A673 (cell line): ENCODE results near the gene IFNAR1. TPM values are rescaled to one million over a fixed set of nuclear protein-coding genes. Genes with fewer than 3 reads are reported as not detected.

Source experiments
- BruUV-seq: library from RNA; stranded (reverse); fragments of 400-500 nt; replicated peaks from 2 replicates; lab custom pipeline; 2021; lab: Mats Ljungman, UMichigan
- CTCF ChIA-PET: fragments of 300-600 bp; sonication (Branson Sonifier 250); formaldehyde crosslinking; loops from one replicate; lab custom pipeline; 2022; ENCODE audit warnings: antibody characterized with exemption; lab: Charles Lee
- POLR2A ChIA-PET: fragments of 300-600 bp; sonication (Branson Sonifier 250); formaldehyde crosslinking; loops from one replicate; lab custom pipeline; 2022; ENCODE audit warnings: antibody characterized with exemption; ENCODE audit not compliant: low non-redundant PET; lab: Charles Lee
- DNase-seq: peaks from one replicate; pipeline ENCODE4 v3.0.0-alpha.2; 2015; ENCODE audit warnings: low spot score
- H3K27ac ChIP-seq: fragments of 200-600 bp; sonication (generic); 2 replicates; pipeline ENCODE4 v1.5.1; 2016; ENCODE audit warnings: mixed run types, low read depth, mild to moderate bottlenecking, mixed read lengths, antibody characterized with exemption, low read length; ENCODE audit not compliant: poor library complexity, severe bottlenecking
- H3K27me3 ChIP-seq: fragments of 200-600 bp; sonication (generic); replicated peaks from 2 replicates; pipeline ENCODE4 v1.6.1; 2017; ENCODE audit warnings: mixed run types, low read depth, mild to moderate bottlenecking, mixed read lengths, antibody characterized with exemption, low read length; ENCODE audit not compliant: insufficient read depth, poor library complexity
- H3K36me3 ChIP-seq: fragments of 200-600 bp; sonication (generic); 2 replicates; pipeline ENCODE4 v1.6.1; 2016; ENCODE audit warnings: mixed run types, mild to moderate bottlenecking, mixed read lengths, antibody characterized with exemption, low read length; ENCODE audit not compliant: insufficient read depth, poor library complexity, severe bottlenecking
- H3K4me1 ChIP-seq: fragments of 200-600 bp; sonication (generic); 2 replicates; pipeline ENCODE4 v1.6.1; 2017; ENCODE audit warnings: mixed run types, mild to moderate bottlenecking, mixed read lengths, antibody characterized with exemption, low read length; ENCODE audit not compliant: insufficient read depth, poor library complexity, severe bottlenecking
- H3K4me3 ChIP-seq: fragments of 200-600 bp; sonication (generic); 2 replicates; pipeline ENCODE4 v1.5.1; 2016; ENCODE audit warnings: low read depth, mixed run types, mild to moderate bottlenecking, mixed read lengths, low read length; ENCODE audit not compliant: poor library complexity, severe bottlenecking
- H3K9me3 ChIP-seq: fragments of 200-600 bp; sonication (generic); 2 replicates; pipeline ENCODE4 v1.6.1; 2016; ENCODE audit warnings: mixed run types, low read depth, mild to moderate bottlenecking, mixed read lengths, antibody characterized with exemption, low read length; ENCODE audit not compliant: poor library complexity, severe bottlenecking
- EZH2 ChIP-seq: fragments of 200-600 bp; sonication (generic); IDR thresholded peaks from 2 replicates; pipeline ENCODE4 v1.6.1; 2017; ENCODE audit warnings: borderline replicate concordance, low read depth, mild to moderate bottlenecking, mixed read lengths, antibody characterized with exemption, low read length; ENCODE audit not compliant: poor library complexity, severe bottlenecking
- intact Hi-C: fragments of 100-400 bp; cut with micrococcal nuclease; formaldehyde crosslinking; loops from one replicate; pipeline ENCODE4 v1.10.0; 2022; ENCODE audit not compliant: unreplicated experiment
- total RNA-seq: library from RNA; stranded (reverse); gene quantifications from 2 replicates; pipeline ENCODE4 v1.2.3, GENCODE V29; 2021
- TF ChIP-seq, protein P1 (sequence below): fragments of 300-800, 200-600 bp; sonication (generic); conservative IDR thresholded peaks from 2 replicates; pipeline ENCODE4 v1.5.1; 2017; ENCODE audit warnings: low read depth, mild to moderate bottlenecking, antibody characterized with exemption, low read length, moderate library complexity, mixed read lengths

Gene IFNAR1
- total RNA-seq, 1 experiment from 2014 or later, result 38.1 TPM

DNA sequence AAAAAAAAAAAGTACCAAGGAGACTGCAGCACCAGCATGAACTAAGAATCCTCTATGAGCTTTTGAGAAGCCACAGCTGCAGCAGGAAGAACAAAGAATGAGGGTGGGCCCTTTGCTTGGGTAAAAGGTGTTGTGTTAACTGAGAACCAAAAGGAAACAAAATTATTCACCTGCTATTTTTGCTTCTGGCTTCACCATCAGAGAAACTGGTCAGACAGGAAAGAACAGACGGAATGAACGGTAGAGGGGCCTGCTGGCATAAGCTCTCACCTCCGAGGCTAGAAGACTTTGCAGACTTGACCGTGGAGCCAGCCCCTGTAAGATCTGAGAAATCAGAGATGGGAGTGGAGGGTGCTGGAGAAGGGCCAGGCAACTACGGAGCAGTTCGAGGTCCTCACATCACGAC, 31.0 kb upstream of the IFNAR1 start:
- intact Hi-C loops, result no loop called here
- no peak overlapping the region for H3K27ac ChIP-seq
- H3K9me3 ChIP-seq, result no peaks in the 10 kb centered on the region
- H3K36me3 ChIP-seq, result peaks cover 5% of the 10 kb centered on the region
- ChIA-PET CTCF (no interaction called here), POLR2A (no interaction called here)
- no TSS peak for BruUV-seq
- no peaks in the 10 kb centered on the region for H3K27me3 ChIP-seq
- H3K4me1 ChIP-seq, result no peaks in the 10 kb centered on the region
- no peak overlapping the region for H3K4me3 ChIP-seq
- TF ChIP-seq, protein P1, sequence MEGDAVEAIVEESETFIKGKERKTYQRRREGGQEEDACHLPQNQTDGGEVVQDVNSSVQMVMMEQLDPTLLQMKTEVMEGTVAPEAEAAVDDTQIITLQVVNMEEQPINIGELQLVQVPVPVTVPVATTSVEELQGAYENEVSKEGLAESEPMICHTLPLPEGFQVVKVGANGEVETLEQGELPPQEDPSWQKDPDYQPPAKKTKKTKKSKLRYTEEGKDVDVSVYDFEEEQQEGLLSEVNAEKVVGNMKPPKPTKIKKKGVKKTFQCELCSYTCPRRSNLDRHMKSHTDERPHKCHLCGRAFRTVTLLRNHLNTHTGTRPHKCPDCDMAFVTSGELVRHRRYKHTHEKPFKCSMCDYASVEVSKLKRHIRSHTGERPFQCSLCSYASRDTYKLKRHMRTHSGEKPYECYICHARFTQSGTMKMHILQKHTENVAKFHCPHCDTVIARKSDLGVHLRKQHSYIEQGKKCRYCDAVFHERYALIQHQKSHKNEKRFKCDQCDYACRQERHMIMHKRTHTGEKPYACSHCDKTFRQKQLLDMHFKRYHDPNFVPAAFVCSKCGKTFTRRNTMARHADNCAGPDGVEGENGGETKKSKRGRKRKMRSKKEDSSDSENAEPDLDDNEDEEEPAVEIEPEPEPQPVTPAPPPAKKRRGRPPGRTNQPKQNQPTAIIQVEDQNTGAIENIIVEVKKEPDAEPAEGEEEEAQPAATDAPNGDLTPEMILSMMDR, result no peak
- TF ChIP-seq EZH2, result no peak
- DNase-seq, result no peak

DNA sequence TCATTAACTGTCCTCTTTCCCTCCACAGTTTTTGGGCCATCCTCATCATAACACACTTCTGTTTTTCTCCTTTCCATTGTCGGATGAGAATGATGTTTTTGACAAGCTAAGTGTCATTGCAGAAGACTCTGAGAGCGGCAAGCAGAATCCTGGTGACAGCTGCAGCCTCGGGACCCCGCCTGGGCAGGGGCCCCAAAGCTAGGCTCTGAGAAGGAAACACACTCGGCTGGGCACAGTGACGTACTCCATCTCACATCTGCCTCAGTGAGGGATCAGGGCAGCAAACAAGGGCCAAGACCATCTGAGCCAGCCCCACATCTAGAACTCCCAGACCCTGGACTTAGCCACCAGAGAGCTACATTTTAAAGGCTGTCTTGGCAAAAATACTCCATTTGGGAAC, 28.6 kb upstream of the IFNAR1 start:
- no peak for TF ChIP-seq EZH2
- TF ChIP-seq, protein P1, result no peak
- peaks cover 5% of the 10 kb centered on the region for H3K36me3 ChIP-seq

DNA sequence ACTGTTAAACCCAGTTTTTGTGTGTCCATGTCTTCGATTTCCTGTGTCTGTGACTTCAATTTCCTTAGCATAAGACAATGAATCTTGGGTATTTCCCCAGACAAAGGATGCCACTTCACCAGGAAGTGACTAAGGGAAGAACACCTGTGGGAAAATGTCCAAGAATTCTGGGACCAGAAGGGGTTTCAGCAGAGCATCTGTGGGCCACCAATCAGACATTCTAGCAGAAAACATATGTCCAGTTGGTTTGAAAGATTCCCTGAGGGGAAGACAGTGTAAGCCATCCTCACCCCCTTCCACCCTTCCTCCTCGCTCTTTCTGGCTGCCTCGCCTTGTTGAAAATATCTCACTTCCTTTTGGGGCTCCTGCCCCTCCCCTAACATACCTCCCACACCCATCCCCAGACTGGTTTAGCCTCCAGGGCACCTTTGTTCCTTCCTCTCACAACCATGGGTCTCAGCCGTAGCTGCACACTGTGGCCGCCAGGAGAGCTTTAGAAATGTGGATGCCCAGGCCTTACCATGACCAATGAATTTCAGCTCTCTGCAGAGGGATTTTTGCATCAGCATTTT, 25.5 kb upstream of the IFNAR1 start:
- no peaks in the 10 kb centered on the region for H3K27me3 ChIP-seq
- no peak overlapping the region for H3K27ac ChIP-seq
- H3K4me3 ChIP-seq, result no peak overlapping the region
- H3K4me1 ChIP-seq, result no peaks in the 10 kb centered on the region
- no TSS peak for BruUV-seq
- TF ChIP-seq EZH2, result no peak
- TF ChIP-seq, protein P1, result no peak
- no peak for DNase-seq
- H3K9me3 ChIP-seq, result no peaks in the 10 kb centered on the region
- ChIA-PET POLR2A (no interaction called here), CTCF (no interaction called here)
- H3K36me3 ChIP-seq, result peaks cover 5% of the 10 kb centered on the region
- intact Hi-C loops, result no loop called here

More for the DNA sequence above, 28.6 kb upstream of the IFNAR1 start:
- POLR2A ChIA-PET, result no interaction called here
- no peak for DNase-seq
- BruUV-seq, result no TSS peak
- Histone ChIP-seq H3K9me3 (no peaks in the 10 kb centered on the region), H3K4me1 (no peaks in the 10 kb centered on the region), H3K4me3 (no peak overlapping the region), H3K27ac (no peak overlapping the region), H3K27me3 (no peaks in the 10 kb centered on the region)
- intact Hi-C loops, result no loop called here
- CTCF ChIA-PET, result no interaction called here
